H1 (cell line): Measurements from ENCODE around the gene NAIF1. TPM values are rescaled to one million over a fixed set of nuclear protein-coding genes. Genes with fewer than 3 reads are reported as not detected.

Source experiments
- CTCF ChIA-PET: fragments of 300-600 bp; sonication (Branson Sonifier 250); formaldehyde crosslinking; loops from one replicate; lab custom pipeline; 2021; ENCODE audit not compliant: partially characterized antibody; lab: Charles Lee
- POLR2A ChIA-PET: fragments of 300-600 bp; sonication (Branson Sonifier 250); formaldehyde crosslinking; loops from one replicate; lab custom pipeline; 2021; ENCODE audit warnings: inconsistent platforms; ENCODE audit not compliant: partially characterized antibody; lab: Charles Lee
- DNase-seq, 2 experiments: peaks; one replicate each; pipeline versions ENCODE4 v3.0.0 to v3.0.0-alpha.2; 2010 to 2022; ENCODE audit warnings: low spot score in 2 of 2, low read depth in 1 of 2, mixed read lengths in 1 of 2
- FAIRE-seq: peaks from 2 replicates; lab custom pipeline; 2011; peaks lifted over from hg19 to GRCh38; lab: Jason Lieb, UNC
- H2AFZ ChIP-seq: 2 replicates; pipeline ENCODE4 v1.8.1; 2012; ENCODE audit warnings: low read length, inconsistent platforms
- H2AK5ac ChIP-seq: 2 replicates; pipeline ENCODE4 v1.6.1; 2013; ENCODE audit warnings: low read depth, low read length
- H2BK120ac ChIP-seq: replicated peaks from 2 replicates; pipeline ENCODE3; 2013; ENCODE audit warnings: low read depth, low read length, inconsistent platforms
- H2BK12ac ChIP-seq: 2 replicates; pipeline ENCODE4 v1.6.1; 2013; ENCODE audit warnings: low read depth, low read length
- H2BK15ac ChIP-seq: 2 replicates; pipeline ENCODE4 v1.6.1; 2013; ENCODE audit warnings: low read length
- H2BK20ac ChIP-seq: 2 replicates; pipeline ENCODE4 v1.6.1; 2013; ENCODE audit warnings: low read length
- H2BK5ac ChIP-seq: 2 replicates; pipeline ENCODE4 v1.6.1; 2013; ENCODE audit warnings: low read depth, low read length
- H3K14ac ChIP-seq: 2 replicates; pipeline ENCODE4 v1.6.1; 2013; ENCODE audit warnings: inconsistent platforms; ENCODE audit not compliant: insufficient read length
- H3K18ac ChIP-seq: 2 replicates; pipeline ENCODE4 v1.6.1; 2013; ENCODE audit warnings: low read length; ENCODE audit errors: extremely low read depth
- H3K23ac ChIP-seq: 2 replicates; pipeline ENCODE4 v1.6.1; 2013; ENCODE audit warnings: inconsistent platforms; ENCODE audit not compliant: insufficient read length
- H3K23me2 ChIP-seq: 2 replicates; pipeline ENCODE4 v1.6.1; 2013; ENCODE audit warnings: low read depth, low read length
- H3K27ac ChIP-seq: 2 replicates; pipeline ENCODE4 v1.6.1; 2011; ENCODE audit warnings: low read depth, low read length, inconsistent platforms
- H3K27me3 ChIP-seq, 4 experiments: replicated peaks in 1 of 4; 1 replicate in 1 of 4; 2 replicates in 3 of 4; pipeline versions ENCODE4 v1.6.1 to v1.8.1; 2011 to 2013; ENCODE audit warnings: low read length in 3 of 4, mild to moderate bottlenecking in 3 of 4, inconsistent platforms in 2 of 4, mixed read lengths in 2 of 4, moderate library complexity in 1 of 4; ENCODE audit not compliant: control insufficient read depth in 3 of 4, insufficient read depth in 3 of 4; ENCODE audit errors: extremely low read depth in 1 of 4
- H3K36me3 ChIP-seq, 4 experiments: 2 replicates each; pipeline versions ENCODE4 v1.6.1 to v1.8.1; 2011 to 2013; ENCODE audit warnings: mild to moderate bottlenecking in 4 of 4, low read length in 3 of 4, moderate library complexity in 2 of 4, control low read depth in 1 of 4, inconsistent platforms in 1 of 4; ENCODE audit not compliant: insufficient read depth in 4 of 4, control insufficient read depth in 2 of 4
- H3K4ac ChIP-seq: replicated peaks from 2 replicates; pipeline ENCODE3; 2013; ENCODE audit warnings: low read length, low read depth, mixed read lengths, inconsistent platforms; ENCODE audit not compliant: insufficient read length
- H3K4me1 ChIP-seq, 4 experiments: replicated peaks in 1 of 4; 1 replicate in 1 of 4; 2 replicates in 3 of 4; pipeline versions ENCODE4 v1.6.1 to v1.8.1; 2011 to 2013; ENCODE audit warnings: low read length in 3 of 4, inconsistent platforms in 2 of 4, mixed read lengths in 1 of 4; ENCODE audit not compliant: insufficient read depth in 4 of 4, control insufficient read depth in 3 of 4
- H3K4me2 ChIP-seq, 2 experiments: 2 replicates each; pipeline versions ENCODE4 v1.6.1 to v1.8.1; 2011 to 2013; ENCODE audit warnings: low read depth in 2 of 2, low read length in 2 of 2, control low read depth in 1 of 2, inconsistent platforms in 1 of 2, mild to moderate bottlenecking in 1 of 2; ENCODE audit not compliant: insufficient read depth in 1 of 2
- H3K4me3 ChIP-seq, 4 experiments: fragments of 200-600, 300-600 bp in 1 of 4; sonication (generic), shearing (Covaris generic), sonication (Bioruptor Twin) in 1 of 4; 2 replicates each; pipeline versions ENCODE4 v1.5.1 to v1.8.1; 2011 to 2016; ENCODE audit warnings: low read length in 4 of 4, low read depth in 3 of 4, control low read depth in 2 of 4, inconsistent platforms in 2 of 4, mild to moderate bottlenecking in 2 of 4, mixed read lengths in 1 of 4, moderate library complexity in 1 of 4; ENCODE audit not compliant: insufficient read depth in 2 of 4; ENCODE audit errors: extremely low read depth in 1 of 4
- H3K56ac ChIP-seq: replicated peaks from 2 replicates; pipeline ENCODE3; 2013; ENCODE audit warnings: low read depth, mild to moderate bottlenecking, mixed read lengths, low read length, inconsistent platforms; ENCODE audit not compliant: insufficient read length
- H3K79me1 ChIP-seq: 2 replicates; pipeline ENCODE4 v1.6.1; 2013; ENCODE audit warnings: low read depth, low read length, control low read depth
- H3K79me2 ChIP-seq, 2 experiments: 2 replicates each; pipeline versions ENCODE4 v1.6.1 to v1.8.1; 2012 to 2013; ENCODE audit warnings: low read length in 2 of 2, mild to moderate bottlenecking in 2 of 2, inconsistent platforms in 1 of 2; ENCODE audit not compliant: insufficient read depth in 2 of 2, control insufficient read depth in 1 of 2
- H3K9ac ChIP-seq, 4 experiments: replicated peaks in 1 of 4; 1 replicate in 1 of 4; 2 replicates in 3 of 4; pipeline versions ENCODE4 v1.6.1 to v1.8.1; 2011 to 2013; ENCODE audit warnings: low read depth in 3 of 4, low read length in 3 of 4, control low read depth in 2 of 4, mild to moderate bottlenecking in 2 of 4, moderate library complexity in 2 of 4, inconsistent platforms in 1 of 4; ENCODE audit errors: extremely low read depth in 1 of 4
- H3K9me3 ChIP-seq, 2 experiments: 2 replicates each; pipeline versions ENCODE4 v1.6.1 to v1.8.1; 2012 to 2013; ENCODE audit warnings: mild to moderate bottlenecking in 2 of 2, moderate library complexity in 2 of 2, control low read depth in 1 of 2, inconsistent platforms in 1 of 2, low read depth in 1 of 2, low read length in 1 of 2, mixed read lengths in 1 of 2; ENCODE audit not compliant: insufficient read depth in 2 of 2
- H4K20me1 ChIP-seq, 2 experiments: replicated peaks in 1 of 2; 2 replicates each; pipeline versions ENCODE3 to v1.8.1; 2011 to 2013; ENCODE audit warnings: inconsistent platforms in 2 of 2, low read length in 2 of 2, mild to moderate bottlenecking in 1 of 2; ENCODE audit not compliant: insufficient read depth in 2 of 2, control insufficient read depth in 1 of 2
- H4K5ac ChIP-seq: 2 replicates; pipeline ENCODE4 v1.6.1; 2013; ENCODE audit warnings: low read length, low read depth, mixed read lengths, inconsistent platforms; ENCODE audit not compliant: insufficient read length
- H4K8ac ChIP-seq: 2 replicates; pipeline ENCODE4 v1.8.0; 2013; ENCODE audit warnings: mild to moderate bottlenecking, moderate library complexity, low read length, inconsistent platforms; ENCODE audit not compliant: insufficient read depth; ENCODE audit errors: extremely low read depth
- H4K91ac ChIP-seq: replicated peaks from 2 replicates; pipeline ENCODE3; 2013; ENCODE audit warnings: low read length, mixed read lengths, inconsistent platforms; ENCODE audit not compliant: insufficient read length
- BACH1 ChIP-seq: IDR thresholded peaks from 2 replicates; pipeline ENCODE4 v1.6.1; 2012; ENCODE audit warnings: low read length, improper control_type of control experiment
- GTF2F1 ChIP-seq: IDR thresholded peaks from 2 replicates; pipeline ENCODE4 v1.6.1; 2012; ENCODE audit warnings: low read depth, low read length, improper control_type of control experiment, borderline replicate concordance
- KDM4A ChIP-seq: IDR thresholded peaks from one replicate; pipeline ENCODE4 v1.7.1; 2012; ENCODE audit warnings: low read depth, mild to moderate bottlenecking, moderate library complexity, low read length, inconsistent platforms; ENCODE audit not compliant: severe bottlenecking
- RFX5 ChIP-seq: IDR thresholded peaks from 2 replicates; pipeline ENCODE4 v1.6.1; 2011; ENCODE audit warnings: low read depth, low read length, improper control_type of control experiment, borderline replicate concordance
- RNF2 ChIP-seq: fragments of 200-900, 300-1000 bp; sonication (generic); IDR thresholded peaks from 2 replicates; pipeline ENCODE4 v1.7.1; 2016; ENCODE audit warnings: borderline replicate concordance, low read depth, mild to moderate bottlenecking, antibody characterized with exemption, low read length; ENCODE audit not compliant: poor library complexity, severe bottlenecking; ENCODE audit errors: missing control alignments
- SAP30 ChIP-seq: fragments of 300-600 bp; sonication (generic); IDR thresholded peaks from 2 replicates; pipeline ENCODE4 v1.7.1; 2012; ENCODE audit warnings: low read length, moderate library complexity, mild to moderate bottlenecking, inconsistent platforms; ENCODE audit not compliant: insufficient read depth, insufficient replicate concordance
- SIN3A ChIP-seq, 2 experiments: IDR thresholded peaks in 1 of 2; conservative IDR thresholded peaks in 1 of 2; 2 replicates each; pipeline ENCODE4 v1.6.1; 2011 to 2012; ENCODE audit warnings: low read length in 2 of 2, improper control_type of control experiment in 1 of 2, low read depth in 1 of 2, mild to moderate bottlenecking in 1 of 2
- SP4 ChIP-seq: IDR thresholded peaks from 2 replicates; pipeline ENCODE4 v1.6.1; 2012; ENCODE audit warnings: low read length, inconsistent platforms
- TAF7 ChIP-seq: optimal IDR thresholded peaks from 2 replicates; pipeline ENCODE3; 2011; ENCODE audit warnings: low read depth, mild to moderate bottlenecking, inconsistent platforms, low read length, moderate library complexity, borderline replicate concordance
- WGBS, 2 experiments: shearing (Covaris generic) in 1 of 2; methylation state at CpG; one replicate each; pipeline versions ENCODE4 v1.1.6 to v1.1.7; 2013 to 2015; ENCODE audit warnings: low lambda C conversion rate in 2 of 2, mixed read lengths in 2 of 2, inconsistent platforms in 1 of 2, low coverage in 1 of 2, missing lambda C conversion rate in 1 of 2; ENCODE audit not compliant: insufficient replicate concordance in 2 of 2, insufficient coverage in 1 of 2, insufficient read length in 1 of 2; ENCODE audit errors: extremely low coverage in 1 of 2, missing lambda C conversion rate in 1 of 2; 5-methylcytosine and 5-hydroxymethylcytosine counted together
- polyA plus RNA-seq, 7 experiments: library from polyadenylated mRNA; depleted of rRNA in 3 of 7; stranded (reverse) in 5 of 7; unstranded in 2 of 7; fragments of >200 nt in 5 of 7; fragments of 200-250 nt in 2 of 7; gene quantifications; 1 replicate in 5 of 7; 2 replicates in 1 of 7; 4 replicates in 1 of 7; pipeline versions ENCODE4 v1.2.1 to v1.2.3, GENCODE V29; 2011 to 2013; ENCODE audit warnings: missing spikeins in 2 of 7, mixed read lengths in 2 of 7
- total RNA-seq: library from RNA; stranded (reverse); fragmentation: NEBNext Ultra II Directional; extraction: Animal tissue kit (Norgen Biotek cat#: 25700); gene quantifications from 2 replicates; pipeline ENCODE4 v1.2.1, GENCODE V29; 2021
- TF ChIP-seq, protein P1 (sequence below), 3 experiments: IDR thresholded peaks; 1 replicate in 2 of 3; 2 replicates in 1 of 3; pipeline versions ENCODE4 v1.5.1 to v1.6.1; 2011; ENCODE audit warnings: low read length in 3 of 3, mild to moderate bottlenecking in 3 of 3, inconsistent platforms in 2 of 3, low read depth in 1 of 3, moderate library complexity in 1 of 3; ENCODE audit not compliant: insufficient read depth in 1 of 3; ENCODE audit errors: control extremely low read depth in 1 of 3

NAIF1 gene
- total and polyA plus RNA-seq, 2 of the 8 experiments (the other 6 are each of a cell fraction or from before 2014, with no cell fraction given), result 8.7 to 9.0 TPM

DNA sequence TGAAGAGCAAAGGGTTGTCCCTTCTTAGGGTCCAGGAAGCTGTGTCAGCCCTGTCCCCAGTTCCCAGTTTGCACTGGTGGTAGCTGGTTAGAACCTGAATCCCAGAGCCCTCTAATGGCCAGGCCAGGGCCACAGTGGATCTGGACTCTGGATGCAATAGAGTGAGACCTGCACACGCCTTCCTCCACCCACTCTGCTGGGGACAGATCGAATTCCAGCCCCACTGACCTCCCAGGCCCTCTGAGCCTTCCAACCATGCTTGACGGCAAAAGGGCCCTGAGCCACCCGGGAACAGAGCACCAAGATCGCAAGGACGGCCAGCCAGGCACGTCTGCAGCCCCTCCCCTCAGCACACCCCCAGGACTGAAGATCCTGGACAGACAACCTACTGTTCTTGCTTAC is 23.7 kb downstream of the NAIF1 start:
- Histone ChIP-seq H3K4ac (no peak overlapping the region), H3K4me3 (no peak overlapping the region), H3K79me1 (no peaks in the 10 kb centered on the region), H2AFZ (no peak overlapping the region), H4K91ac (no peak overlapping the region), H2AK5ac (no peak overlapping the region), H2BK15ac (peak overlapping the region; percentile 83; the same call in 1 of the 2 replicates), H3K4me2 (no peak overlapping the region), H3K36me3 (no peaks in the 10 kb centered on the region), H3K27ac (no peak overlapping the region), H2BK5ac (peak overlapping the region; percentile 68; the same call in 1 of the 2 replicates), H3K23ac (no peak overlapping the region), H4K5ac (no peak overlapping the region), H3K79me2 (no peaks in the 10 kb centered on the region), H3K4me1 (no peaks in the 10 kb centered on the region; a peak in 2 of 7 replicates), H3K56ac (no peak overlapping the region), H3K18ac (no peak overlapping the region), H2BK20ac (no peak overlapping the region), H3K9ac (no peak overlapping the region), H3K23me2 (no peaks in the 10 kb centered on the region), H3K9me3 (no peaks in the 10 kb centered on the region), H3K27me3 (no peaks in the 10 kb centered on the region), H4K20me1 (no peaks in the 10 kb centered on the region), H2BK12ac (no peak overlapping the region; the same call in 1 of the 2 replicates), H2BK120ac (no peak overlapping the region), H4K8ac (no peak overlapping the region), H3K14ac (no peak overlapping the region)
- DNase-seq (no peak), FAIRE-seq (no peak)
- POLR2A ChIA-PET, result interaction anchor here (1.3 kb wide), 1 partner anchor 12 kb away, joined by 3 read pairs; no protein-coding TSS in a partner anchor
- WGBS, 2 experiments, result 80% methylated on average over 6 of the region's 7 CpGs; no CpG with 5 or more reads in 1 of the 2 experiments
- CTCF ChIA-PET, result interaction anchor here (0.6 to 38.5 kb wide), 9 partner anchors 9 to 694 kb away, joined by 3 to 825 read pairs (median 3); partner anchors contain the start of gene DPM2
- TF ChIP-seq GTF2F1, result no peak
- no peak for TF ChIP-seq SAP30
- TF ChIP-seq, protein P1, sequence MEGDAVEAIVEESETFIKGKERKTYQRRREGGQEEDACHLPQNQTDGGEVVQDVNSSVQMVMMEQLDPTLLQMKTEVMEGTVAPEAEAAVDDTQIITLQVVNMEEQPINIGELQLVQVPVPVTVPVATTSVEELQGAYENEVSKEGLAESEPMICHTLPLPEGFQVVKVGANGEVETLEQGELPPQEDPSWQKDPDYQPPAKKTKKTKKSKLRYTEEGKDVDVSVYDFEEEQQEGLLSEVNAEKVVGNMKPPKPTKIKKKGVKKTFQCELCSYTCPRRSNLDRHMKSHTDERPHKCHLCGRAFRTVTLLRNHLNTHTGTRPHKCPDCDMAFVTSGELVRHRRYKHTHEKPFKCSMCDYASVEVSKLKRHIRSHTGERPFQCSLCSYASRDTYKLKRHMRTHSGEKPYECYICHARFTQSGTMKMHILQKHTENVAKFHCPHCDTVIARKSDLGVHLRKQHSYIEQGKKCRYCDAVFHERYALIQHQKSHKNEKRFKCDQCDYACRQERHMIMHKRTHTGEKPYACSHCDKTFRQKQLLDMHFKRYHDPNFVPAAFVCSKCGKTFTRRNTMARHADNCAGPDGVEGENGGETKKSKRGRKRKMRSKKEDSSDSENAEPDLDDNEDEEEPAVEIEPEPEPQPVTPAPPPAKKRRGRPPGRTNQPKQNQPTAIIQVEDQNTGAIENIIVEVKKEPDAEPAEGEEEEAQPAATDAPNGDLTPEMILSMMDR (IDR thresholded peaks at IDR 0.05; ENCODE audit: control extremely low read depth in 1 of 3, insufficient read depth in 1 of 3, low read depth in 1 of 3, low read length in 3 of 3), result no peak
- TF ChIP-seq SIN3A (conservative IDR thresholded peaks at IDR 0.05 in 1 of 2, IDR thresholded peaks at IDR 0.05 in 1 of 2; ENCODE audit: low read depth in 1 of 2, low read length in 2 of 2), result no peak
- no peak for TF ChIP-seq RNF2
- no peak for TF ChIP-seq BACH1
- no peak for TF ChIP-seq KDM4A
- TF ChIP-seq SP4, result no peak
- TF ChIP-seq RFX5, result no peak
- TF ChIP-seq TAF7, result no peak
